Suprapubic skin (tissue), 4 donors: ENCODE measurements around the gene CTU1. TPM values are rescaled to one million over a fixed set of nuclear protein-coding genes. Genes with fewer than 3 reads are reported as not detected.

ENCODE experiments used
- DNase-seq, 2 donors: peaks; one replicate each; pipeline ENCODE4 v3.0.0-alpha.2; 2019; ENCODE audit warnings: low spot score in 2 of 2
- H3K27ac ChIP-seq: fragments of 200-600 bp; sonication (generic); one replicate; pipeline ENCODE4 v1.5.1; 2019
- H3K27me3 ChIP-seq: fragments of 200-600 bp; sonication (generic); one replicate; pipeline ENCODE4 v1.5.1; 2019
- H3K36me3 ChIP-seq: fragments of 200-600 bp; sonication (generic); one replicate; pipeline ENCODE4 v1.5.1; 2019
- H3K4me1 ChIP-seq: fragments of 200-600 bp; sonication (generic); one replicate; pipeline ENCODE4 v1.5.1; 2019
- H3K4me3 ChIP-seq: fragments of 200-600 bp; sonication (generic); one replicate; pipeline ENCODE4 v1.5.1; 2019; ENCODE audit warnings: mild to moderate bottlenecking
- H3K9me3 ChIP-seq: fragments of 200-600 bp; sonication (generic); one replicate; pipeline ENCODE4 v1.5.1; 2019
- EP300 ChIP-seq: sonication (generic); formaldehyde crosslinking; IDR thresholded peaks from one replicate; pipeline ENCODE4 v1.6.1; 2017; ENCODE audit warnings: antibody characterized with exemption
- POLR2A ChIP-seq, 2 donors: fragments of 450-650 bp; IDR thresholded peaks; one replicate each; pipeline ENCODE4 v1.6.1; 2017; ENCODE audit warnings: antibody characterized with exemption in 2 of 2, mild to moderate bottlenecking in 2 of 2, moderate library complexity in 2 of 2
- POLR2AphosphoS5 ChIP-seq, 3 donors: sonication (generic); formaldehyde crosslinking; IDR thresholded peaks; one replicate each; pipeline ENCODE4 v1.6.1; 2017; ENCODE audit warnings: antibody characterized with exemption in 3 of 3
- WGBS: methylation state at CpG from one replicate; pipeline ENCODE4 v1.1.5; 2018; 5-methylcytosine and 5-hydroxymethylcytosine counted together
- total RNA-seq, 4 donors: library from RNA; depleted of rRNA; stranded (reverse); fragments of >200 nt; gene quantifications; one replicate each; pipeline ENCODE4 v1.1.0, GENCODE V29; 2016
- TF ChIP-seq, protein P1 (sequence below), 2 donors: fragments of 200-600 bp in 1 of 2; fragments of 450-650 bp in 1 of 2; sonication (generic) in 1 of 2; IDR thresholded peaks; one replicate each; pipeline ENCODE4 v1.5.1; 2016 to 2019; ENCODE audit warnings: antibody characterized with exemption in 2 of 2, mild to moderate bottlenecking in 1 of 2, moderate library complexity in 1 of 2

Gene CTU1
- total RNA-seq, 4 donors from 2014 or later = 7.7 to 14.6 (median 12.9) TPM

DNA sequence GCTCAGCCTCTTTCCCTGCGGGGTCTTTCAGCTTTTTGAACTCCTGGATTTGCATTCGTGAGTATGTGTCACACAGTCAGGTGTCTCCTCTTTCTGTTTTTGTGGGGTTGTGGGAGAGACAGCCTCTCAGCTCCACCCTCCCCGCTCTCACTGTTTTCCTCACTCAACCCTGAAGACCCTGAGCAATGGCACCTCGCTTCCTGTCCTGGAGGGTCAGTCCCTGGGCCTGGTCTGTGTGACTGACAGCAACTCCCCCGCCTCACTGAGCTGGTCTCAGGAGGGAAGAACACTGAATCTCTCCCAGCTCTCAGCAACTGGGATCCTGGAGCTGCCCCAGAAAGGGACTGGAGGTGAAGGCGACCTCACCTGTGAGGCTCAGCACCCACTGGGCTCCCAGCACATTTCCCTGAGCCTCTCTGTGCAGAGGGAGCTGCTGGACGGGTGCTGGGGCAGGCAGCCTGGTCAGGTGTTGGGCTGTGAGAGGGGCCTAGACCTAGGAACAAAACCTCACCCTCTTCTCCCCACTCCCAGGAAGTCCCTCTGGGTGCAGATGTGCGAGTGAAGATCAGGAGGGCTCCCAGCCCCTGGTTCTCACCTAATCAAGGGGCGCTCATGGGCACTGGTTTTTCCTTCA lies 29.7 kb upstream of the CTU1 start:
- Histone ChIP-seq H3K27me3 (peaks cover 36% of the 10 kb centered on the region), H3K4me3 (no peak overlapping the region), H3K4me1 (no peaks in the 10 kb centered on the region), H3K9me3 (no peaks in the 10 kb centered on the region), H3K36me3 (no peaks in the 10 kb centered on the region), H3K27ac (peak overlapping the region; percentile 31)
- TF ChIP-seq, protein P1, sequence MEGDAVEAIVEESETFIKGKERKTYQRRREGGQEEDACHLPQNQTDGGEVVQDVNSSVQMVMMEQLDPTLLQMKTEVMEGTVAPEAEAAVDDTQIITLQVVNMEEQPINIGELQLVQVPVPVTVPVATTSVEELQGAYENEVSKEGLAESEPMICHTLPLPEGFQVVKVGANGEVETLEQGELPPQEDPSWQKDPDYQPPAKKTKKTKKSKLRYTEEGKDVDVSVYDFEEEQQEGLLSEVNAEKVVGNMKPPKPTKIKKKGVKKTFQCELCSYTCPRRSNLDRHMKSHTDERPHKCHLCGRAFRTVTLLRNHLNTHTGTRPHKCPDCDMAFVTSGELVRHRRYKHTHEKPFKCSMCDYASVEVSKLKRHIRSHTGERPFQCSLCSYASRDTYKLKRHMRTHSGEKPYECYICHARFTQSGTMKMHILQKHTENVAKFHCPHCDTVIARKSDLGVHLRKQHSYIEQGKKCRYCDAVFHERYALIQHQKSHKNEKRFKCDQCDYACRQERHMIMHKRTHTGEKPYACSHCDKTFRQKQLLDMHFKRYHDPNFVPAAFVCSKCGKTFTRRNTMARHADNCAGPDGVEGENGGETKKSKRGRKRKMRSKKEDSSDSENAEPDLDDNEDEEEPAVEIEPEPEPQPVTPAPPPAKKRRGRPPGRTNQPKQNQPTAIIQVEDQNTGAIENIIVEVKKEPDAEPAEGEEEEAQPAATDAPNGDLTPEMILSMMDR (IDR thresholded peaks at IDR 0.05) = no peak
- TF ChIP-seq POLR2AphosphoS5 (IDR thresholded peaks at IDR 0.05) (no peak), EP300 (no peak), POLR2A (IDR thresholded peaks at IDR 0.05) (no peak)
- no peak for DNase-seq
- WGBS = 69% methylated on average over 8 of the region's 9 CpGs

DNA sequence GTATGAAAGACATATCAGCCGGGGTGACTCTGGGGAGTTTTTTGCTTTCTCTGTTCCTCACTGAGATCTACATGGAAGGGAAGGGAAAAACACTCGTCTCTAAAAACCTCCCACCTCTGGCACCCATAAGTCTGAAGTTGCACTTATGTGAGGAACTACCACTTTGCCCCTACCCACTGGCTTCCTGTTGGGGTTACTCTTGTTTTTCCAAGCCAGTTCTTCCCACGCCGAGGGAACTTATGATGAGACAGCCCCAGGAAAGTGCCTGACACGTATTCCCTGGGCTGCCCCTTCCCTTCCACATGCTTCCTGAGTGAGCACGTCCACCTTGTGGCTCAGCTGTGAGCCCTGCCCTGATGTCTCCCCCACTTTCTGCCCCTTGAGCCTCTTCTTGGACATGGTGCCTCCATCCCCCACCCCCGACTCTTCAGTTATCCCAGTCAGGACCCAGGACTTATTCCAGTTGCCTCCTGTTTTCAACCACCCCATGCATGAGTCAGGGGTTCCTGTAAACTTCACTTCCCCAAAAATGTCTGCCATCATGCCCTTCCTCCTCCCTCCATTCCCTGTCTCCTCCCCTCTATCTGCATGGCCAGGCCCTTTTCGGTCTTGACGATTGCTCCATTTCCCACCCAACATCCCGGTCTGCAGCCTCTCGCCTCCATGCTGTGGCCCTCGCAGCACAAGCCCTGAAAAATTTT lies 28.8 kb upstream of the CTU1 start:
- no peak overlapping the region for H3K4me3 ChIP-seq
- no peaks in the 10 kb centered on the region for H3K9me3 ChIP-seq
- no peak for DNase-seq
- WGBS = 69% methylated on average over 12 of the region's 12 CpGs
- H3K4me1 ChIP-seq = no peaks in the 10 kb centered on the region
- peak overlapping the region; percentile 31 for H3K27ac ChIP-seq
- TF ChIP-seq POLR2A (IDR thresholded peaks at IDR 0.05) (no peak), POLR2AphosphoS5 (IDR thresholded peaks at IDR 0.05) (no peak)
- no peaks in the 10 kb centered on the region for H3K36me3 ChIP-seq
- peaks cover 31% of the 10 kb centered on the region for H3K27me3 ChIP-seq

DNA sequence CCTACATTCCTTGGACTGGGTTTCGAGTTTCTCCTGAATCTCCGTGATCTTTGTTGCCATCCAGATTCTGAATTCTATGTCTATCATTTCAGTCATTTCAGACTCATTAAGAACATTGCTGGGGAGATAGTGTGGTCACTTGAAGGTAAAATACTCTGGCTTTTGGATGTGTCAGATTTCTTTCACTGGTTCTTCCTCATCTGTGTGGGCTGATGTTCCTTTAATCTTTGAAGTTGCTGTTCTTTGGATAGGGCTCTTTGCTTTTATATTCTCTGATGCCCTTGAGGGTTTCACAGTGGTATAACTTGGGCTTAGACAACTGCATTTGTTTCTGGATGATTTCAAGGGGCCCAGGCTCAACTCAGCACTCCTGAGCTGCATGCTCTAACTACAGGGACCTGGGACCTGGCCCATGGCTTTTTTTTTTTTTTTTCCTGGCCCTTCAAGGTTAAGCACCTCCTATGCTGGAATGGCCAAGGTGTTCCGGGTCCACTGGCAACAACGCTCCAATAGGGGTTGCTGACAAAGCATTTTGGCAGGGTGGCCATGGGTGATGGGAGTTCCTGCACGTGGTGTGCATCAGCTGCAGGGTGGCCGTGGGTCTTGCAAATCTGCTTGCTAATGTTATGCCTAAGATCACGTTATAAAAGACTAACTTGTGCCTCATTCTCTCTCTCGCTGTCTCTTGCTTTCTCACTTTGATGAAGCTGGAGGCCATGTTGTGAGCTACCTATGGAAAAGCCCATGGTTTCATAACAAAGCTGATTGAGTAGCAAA lies 28.0 kb upstream of the CTU1 start:
- no peaks in the 10 kb centered on the region for H3K4me1 ChIP-seq
- DNase-seq = no peak
- H3K27ac ChIP-seq = no peak overlapping the region
- TF ChIP-seq POLR2A (IDR thresholded peaks at IDR 0.05) (no peak), POLR2AphosphoS5 (IDR thresholded peaks at IDR 0.05) (no peak), EP300 (no peak)
- TF ChIP-seq, protein P1 (IDR thresholded peaks at IDR 0.05) = no peak
- no peaks in the 10 kb centered on the region for H3K9me3 ChIP-seq
- 79% methylated on average over 8 of the region's 8 CpGs for WGBS
- H3K36me3 ChIP-seq = no peaks in the 10 kb centered on the region
- peaks cover 24% of the 10 kb centered on the region for H3K27me3 ChIP-seq
- no peak overlapping the region for H3K4me3 ChIP-seq

DNA sequence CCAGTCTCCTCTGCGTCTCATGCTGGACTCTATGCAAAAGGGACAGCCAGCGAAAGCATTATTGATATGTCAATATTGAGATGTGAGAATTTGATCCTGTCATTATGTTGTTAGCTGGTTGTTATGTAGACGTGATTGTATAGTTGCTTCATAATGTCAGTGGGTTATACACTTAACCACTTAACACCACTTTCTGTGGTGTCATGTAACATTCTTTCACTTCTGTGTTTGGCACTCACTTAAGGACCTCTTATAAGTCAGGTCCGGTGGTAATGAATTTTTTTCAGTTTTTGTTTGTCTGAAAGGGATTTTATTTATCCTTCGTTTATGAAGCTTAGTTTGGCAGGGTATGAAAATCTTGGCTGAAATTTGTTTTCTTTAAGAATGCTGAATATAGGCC lies 26.8 kb upstream of the CTU1 start:
- Histone ChIP-seq H3K27ac (no peak overlapping the region), H3K4me1 (no peaks in the 10 kb centered on the region), H3K9me3 (no peaks in the 10 kb centered on the region), H3K4me3 (no peak overlapping the region), H3K27me3 (peaks cover 22% of the 10 kb centered on the region), H3K36me3 (no peaks in the 10 kb centered on the region)
- DNase-seq = no peak
- 80% methylated on average over 5 of the region's 5 CpGs for WGBS
- TF ChIP-seq EP300 = no peak
- TF ChIP-seq, protein P1 (IDR thresholded peaks at IDR 0.05) = no peak
- TF ChIP-seq POLR2AphosphoS5 (IDR thresholded peaks at IDR 0.05) = no peak
- no peak for TF ChIP-seq POLR2A (IDR thresholded peaks at IDR 0.05)

DNA sequence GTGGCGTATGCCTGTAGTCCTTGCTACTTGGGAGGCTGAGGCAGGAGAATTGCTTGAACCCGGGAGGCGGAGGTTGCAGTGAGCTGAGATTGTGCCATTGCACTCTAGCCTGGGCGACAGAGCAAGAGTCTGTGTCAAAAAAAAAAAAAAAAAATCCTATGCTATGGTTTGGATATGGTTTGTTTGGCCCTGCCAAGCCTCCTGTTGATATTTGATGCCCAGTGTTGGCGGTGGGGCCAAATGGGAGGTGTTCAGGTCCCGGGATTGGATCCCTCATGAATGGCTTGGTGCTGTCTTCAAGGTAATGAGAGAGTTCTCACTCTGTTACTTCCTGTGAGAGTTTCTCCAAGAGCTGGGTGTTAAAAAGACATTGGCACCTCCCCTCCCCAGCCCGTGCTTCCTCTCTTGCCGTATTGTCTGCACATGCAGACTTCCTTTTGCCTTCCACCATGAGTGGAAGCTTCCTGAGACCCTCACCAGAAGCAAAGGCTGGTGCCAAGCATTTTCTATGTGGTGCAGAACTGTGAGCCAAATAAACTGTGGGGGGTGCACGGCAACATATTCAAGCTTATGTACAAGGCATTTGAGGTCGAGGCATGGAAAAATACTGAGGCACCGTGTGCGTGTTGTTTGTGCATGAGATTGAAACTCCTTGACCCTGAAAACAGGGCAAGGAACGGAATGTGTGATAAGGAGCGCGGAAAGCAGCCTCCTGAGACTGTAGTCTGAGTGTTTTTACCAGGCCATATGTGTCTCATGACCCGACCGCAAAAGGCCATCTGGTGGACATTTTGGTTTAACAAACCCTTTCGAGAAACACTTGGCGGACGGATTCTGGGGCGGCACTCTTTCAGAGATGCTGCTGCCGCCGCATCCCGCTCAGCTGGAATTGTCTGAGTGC lies 23.8 kb upstream of the CTU1 start:
- peaks cover 17% of the 10 kb centered on the region for H3K27me3 ChIP-seq
- no peak overlapping the region for H3K4me3 ChIP-seq
- DNase-seq = peak; percentile 78 to 80
- no peak overlapping the region for H3K27ac ChIP-seq
- H3K36me3 ChIP-seq = no peaks in the 10 kb centered on the region
- TF ChIP-seq, protein P1 (IDR thresholded peaks at IDR 0.05) = no peak
- TF ChIP-seq EP300 = no peak
- no peak for TF ChIP-seq POLR2A (IDR thresholded peaks at IDR 0.05)
- TF ChIP-seq POLR2AphosphoS5 (IDR thresholded peaks at IDR 0.05) = no peak
- 56% methylated on average over 24 of the region's 24 CpGs for WGBS
- peaks cover 7% of the 10 kb centered on the region for H3K4me1 ChIP-seq
- H3K9me3 ChIP-seq = no peaks in the 10 kb centered on the region
